HepG2 (cell line): ENCODE measurements around the gene MLYCD. TPM values are rescaled to one million over a fixed set of nuclear protein-coding genes. Genes with fewer than 3 reads are reported as not detected.

Source experiments
- FOXK2 ChIP-seq: fragments of 450-650 bp; IDR thresholded peaks from 2 replicates; pipeline ENCODE4 v1.6.1; 2016
- GATAD1 ChIP-seq: IDR thresholded peaks from 2 replicates; pipeline ENCODE4 v1.6.1; 2016; ENCODE audit warnings: missing genetic modification reagents, missing compliant biosample characterization
- HDAC2 ChIP-seq: sonication (generic); formaldehyde crosslinking; IDR thresholded peaks from 2 replicates; pipeline ENCODE4 v1.4.0; 2020; ENCODE audit warnings: missing genetic modification reagents
- HOMEZ ChIP-seq: IDR thresholded peaks from 2 replicates; pipeline ENCODE4 v1.6.1; 2016; ENCODE audit warnings: low read depth
- HOXA3 ChIP-seq: sonication (generic); formaldehyde crosslinking; IDR thresholded peaks from 2 replicates; pipeline ENCODE4 v1.5.0; 2020; ENCODE audit warnings: missing genetic modification reagents
- IRF2 ChIP-seq: IDR thresholded peaks from 2 replicates; pipeline ENCODE4 v1.6.1; 2018; ENCODE audit warnings: missing genetic modification reagents, missing compliant biosample characterization
- MATR3 ChIP-seq: sonication (generic); formaldehyde crosslinking; IDR thresholded peaks from 2 replicates; pipeline ENCODE4 v1.4.0; 2020; ENCODE audit warnings: missing genetic modification reagents
- MTERF4 ChIP-seq: sonication (generic); formaldehyde crosslinking; IDR thresholded peaks from 2 replicates; pipeline ENCODE4 v1.8.0; 2023; ENCODE audit warnings: mild to moderate bottlenecking, missing genetic modification reagents
- MTF2 ChIP-seq: sonication (generic); formaldehyde crosslinking; IDR thresholded peaks from 2 replicates; pipeline ENCODE4 v1.5.0; 2020; ENCODE audit warnings: missing genetic modification reagents, borderline replicate concordance
- MYC ChIP-seq: sonication (generic); formaldehyde crosslinking; IDR thresholded peaks from 2 replicates; pipeline ENCODE4 v1.9.0; 2021; ENCODE audit warnings: missing genetic modification reagents, borderline replicate concordance
- RELA ChIP-seq: sonication (generic); formaldehyde crosslinking; IDR thresholded peaks from 2 replicates; pipeline ENCODE4 v1.4.0; 2020; ENCODE audit warnings: missing genetic modification reagents
- REXO4 ChIP-seq: sonication (generic); formaldehyde crosslinking; IDR thresholded peaks from 2 replicates; pipeline ENCODE4 v1.8.0; 2022; ENCODE audit warnings: missing genetic modification reagents, mild to moderate bottlenecking, borderline replicate concordance
- TBL1XR1 ChIP-seq: fragments of 150-350 bp; IDR thresholded peaks from 2 replicates; pipeline ENCODE4 v1.6.1; 2014; ENCODE audit warnings: borderline replicate concordance, low read length; ENCODE audit not compliant: partially characterized antibody
- TIGD3 ChIP-seq: sonication (generic); formaldehyde crosslinking; IDR thresholded peaks from 2 replicates; pipeline ENCODE4 v1.5.1; 2020; ENCODE audit warnings: mild to moderate bottlenecking, missing genetic modification reagents, borderline replicate concordance
- ZBTB33 ChIP-seq: sonication (generic); formaldehyde crosslinking; IDR thresholded peaks from 2 replicates; pipeline ENCODE4 v1.4.0; 2020; ENCODE audit warnings: missing genetic modification reagents
- ZNF260 ChIP-seq: sonication (generic); formaldehyde crosslinking; IDR thresholded peaks from 2 replicates; pipeline ENCODE4 v1.4.0; 2020; ENCODE audit warnings: missing genetic modification reagents, low read depth, mild to moderate bottlenecking, borderline replicate concordance
- ZNF44 ChIP-seq: sonication (generic); formaldehyde crosslinking; IDR thresholded peaks from 2 replicates; pipeline ENCODE4 v1.5.1; 2020; ENCODE audit warnings: mild to moderate bottlenecking, missing genetic modification reagents
- ZNF503 ChIP-seq: sonication (generic); formaldehyde crosslinking; IDR thresholded peaks from 2 replicates; pipeline ENCODE4 v1.4.0; 2020; ENCODE audit warnings: missing genetic modification reagents
- ZNF564 ChIP-seq: sonication (generic); formaldehyde crosslinking; IDR thresholded peaks from 2 replicates; pipeline ENCODE4 v1.8.1; 2023; ENCODE audit warnings: mild to moderate bottlenecking, missing genetic modification reagents
- ZNF670 ChIP-seq: sonication (generic); formaldehyde crosslinking; IDR thresholded peaks from 2 replicates; pipeline ENCODE4 v1.8.0; 2022; ENCODE audit warnings: mild to moderate bottlenecking, missing genetic modification reagents, borderline replicate concordance
- ZNF761 ChIP-seq: sonication (generic); formaldehyde crosslinking; conservative IDR thresholded peaks from 2 replicates; pipeline ENCODE4 v1.4.0; 2020; ENCODE audit warnings: mild to moderate bottlenecking, missing genetic modification reagents
- polyA plus RNA-seq, 8 experiments: library from polyadenylated mRNA; depleted of rRNA in 3 of 8; stranded (reverse) in 7 of 8; unstranded in 1 of 8; fragments of >200 nt; fragmentation: Illumina TruSeq in 4 of 8; extraction: Trizol in 4 of 8; gene quantifications; 2 replicates each; pipeline versions ENCODE4 v1.2.1 to v1.2.3, GENCODE V29; 2011 to 2016; ENCODE audit warnings: low read depth in 4 of 8, missing spikeins in 1 of 8, mixed read lengths in 1 of 8; ENCODE audit not compliant: insufficient read depth in 1 of 8
- total RNA-seq, 5 experiments: library from RNA; depleted of rRNA; stranded (reverse); fragments of >200 nt; fragmentation: Illumina TruSeq; extraction: Trizol; gene quantifications; 2 replicates each; pipeline ENCODE4 v1.2.3, GENCODE V29; 2016; ENCODE audit warnings: low read depth in 1 of 5

The MLYCD gene
- total and polyA plus RNA-seq, 2 of the 13 experiments (the other 11 are each of a cell fraction or from before 2014, with no cell fraction given): 1.8 to 4.0 TPM

- TF ChIP-seq ZNF260 (CRISPR knock-in tag) (no peak), ZNF761 (CRISPR knock-in tag) (no peak), MYC (CRISPR knock-in tag) (no peak; the same call in 1 of the 2 replicates), GATAD1 (CRISPR knock-in tag) (no peak), ZNF44 (CRISPR knock-in tag) (no peak), FOXK2 (no peak), RELA (no peak), REXO4 (CRISPR knock-in tag) (no peak), HDAC2 (no peak), ZNF564 (CRISPR knock-in tag) (no peak), MTF2 (no peak), MTERF4 (CRISPR knock-in tag) (no peak), ZBTB33 (no peak), TBL1XR1 (no peak), ZNF670 (CRISPR knock-in tag) (no peak), MATR3 (no peak), HOMEZ (CRISPR knock-in tag) (no peak), ZNF503 (CRISPR knock-in tag) (no peak), IRF2 (CRISPR knock-in tag) (no peak), HOXA3 (CRISPR knock-in tag) (no peak; the same call in 1 of the 2 replicates), TIGD3 (CRISPR knock-in tag) (no peak)
Measured at GRCh38 chr16:83899272-83899897, 470 bp downstream of the MLYCD start (continued).
